ENCODE results near the gene GADD45GIP1.
"Not testable (repeated sequence)": the region's sequence is repeated elsewhere in the genome, so short reads cannot be mapped to it uniquely, and the experiment has no call there.

DNA sequence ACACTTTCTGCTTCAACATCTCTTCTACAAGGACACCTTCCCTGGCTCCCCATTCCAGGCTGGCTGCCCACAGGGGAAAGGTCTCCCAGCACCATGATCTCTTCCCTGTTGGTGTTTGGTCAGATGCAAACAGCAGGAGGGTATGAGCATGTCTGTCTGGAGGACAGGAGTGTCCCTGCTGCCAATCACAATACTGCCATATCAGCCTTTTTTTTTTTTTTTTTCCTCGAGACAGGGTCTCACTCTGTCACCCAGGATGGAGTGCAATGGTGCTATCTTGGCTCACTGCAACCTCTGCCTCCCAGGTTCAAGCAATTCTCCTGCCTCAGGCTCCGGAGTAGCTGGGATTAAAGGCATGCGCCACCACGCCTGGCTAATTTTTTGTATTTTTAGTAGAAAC is 41.2 kb downstream of the GADD45GIP1 start:
- TF ChIP-seq POLR2AphosphoS5 (IDR thresholded peaks at IDR 0.05); MXI1 (conservative IDR thresholded peaks at IDR 0.05; ENCODE audit: poor library complexity, severe bottlenecking); EP300 (conservative IDR thresholded peaks at IDR 0.05; ENCODE audit: poor library complexity, severe bottlenecking); RAD21 (conservative IDR thresholded peaks at IDR 0.05): not testable (repeated sequence)
- TF ChIP-seq, protein P1, sequence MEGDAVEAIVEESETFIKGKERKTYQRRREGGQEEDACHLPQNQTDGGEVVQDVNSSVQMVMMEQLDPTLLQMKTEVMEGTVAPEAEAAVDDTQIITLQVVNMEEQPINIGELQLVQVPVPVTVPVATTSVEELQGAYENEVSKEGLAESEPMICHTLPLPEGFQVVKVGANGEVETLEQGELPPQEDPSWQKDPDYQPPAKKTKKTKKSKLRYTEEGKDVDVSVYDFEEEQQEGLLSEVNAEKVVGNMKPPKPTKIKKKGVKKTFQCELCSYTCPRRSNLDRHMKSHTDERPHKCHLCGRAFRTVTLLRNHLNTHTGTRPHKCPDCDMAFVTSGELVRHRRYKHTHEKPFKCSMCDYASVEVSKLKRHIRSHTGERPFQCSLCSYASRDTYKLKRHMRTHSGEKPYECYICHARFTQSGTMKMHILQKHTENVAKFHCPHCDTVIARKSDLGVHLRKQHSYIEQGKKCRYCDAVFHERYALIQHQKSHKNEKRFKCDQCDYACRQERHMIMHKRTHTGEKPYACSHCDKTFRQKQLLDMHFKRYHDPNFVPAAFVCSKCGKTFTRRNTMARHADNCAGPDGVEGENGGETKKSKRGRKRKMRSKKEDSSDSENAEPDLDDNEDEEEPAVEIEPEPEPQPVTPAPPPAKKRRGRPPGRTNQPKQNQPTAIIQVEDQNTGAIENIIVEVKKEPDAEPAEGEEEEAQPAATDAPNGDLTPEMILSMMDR (IDR thresholded peaks at IDR 0.05; ENCODE audit: poor library complexity, severe bottlenecking), result not testable (repeated sequence)
